Measurements from ENCODE around the gene ABCF1.
"Not testable (repeated sequence)": the region's sequence is repeated elsewhere in the genome, so short reads cannot be mapped to it uniquely, and the experiment has no call there.

The ABCF1 gene

GRCh38 chr6:30583921-30584320, 12.7 kb downstream of the ABCF1 start:
- no peak for DNase-seq (ENCODE audit: low read depth, low spot score)
- Histone ChIP-seq H3K9me3 (ENCODE audit: control insufficient read depth, insufficient read depth, low read length) (no peaks in the 10 kb centered on the region), H3K36me3 (ENCODE audit: control insufficient read depth, insufficient read depth, low read length) (peaks cover 57% of the 10 kb centered on the region), H3K4me3 (ENCODE audit: low read length) (no peak overlapping the region), H3K4me1 (ENCODE audit: control insufficient read depth, insufficient read depth, low read length) (no peaks in the 10 kb centered on the region), H3K27ac (ENCODE audit: low read length) (no peak overlapping the region), H3K27me3 (ENCODE audit: control insufficient read depth, insufficient read depth, low read length) (no peaks in the 10 kb centered on the region)
- WGBS (ENCODE audit: insufficient coverage, insufficient read length): no CpG with 5 or more reads among the region's 5 CpGs

- H3K27ac ChIP-seq (ENCODE audit: low read length): no peak overlapping the region
- no peaks in the 10 kb centered on the region for H3K9me3 ChIP-seq (ENCODE audit: control insufficient read depth, insufficient read depth, low read length)
- peaks cover 40% of the 10 kb centered on the region for H3K36me3 ChIP-seq (ENCODE audit: control insufficient read depth, insufficient read depth, low read length)
- WGBS (ENCODE audit: insufficient coverage, insufficient read length): no CpG with 5 or more reads among the region's 15 CpGs
- no peaks in the 10 kb centered on the region for H3K27me3 ChIP-seq (ENCODE audit: control insufficient read depth, insufficient read depth, low read length)
- no peak for DNase-seq (ENCODE audit: low read depth, low spot score)
- H3K4me1 ChIP-seq (ENCODE audit: control insufficient read depth, insufficient read depth, low read length): no peaks in the 10 kb centered on the region
- no peak overlapping the region for H3K4me3 ChIP-seq (ENCODE audit: low read length)
These were observed 18.6 kb downstream of the ABCF1 start for GRCh38 chr6:30589754-30590358.

- peaks cover 34% of the 10 kb centered on the region for H3K36me3 ChIP-seq (ENCODE audit: control insufficient read depth, insufficient read depth, low read length)
These were observed 19.3 kb downstream of the ABCF1 start for GRCh38 chr6:30590509-30590908.

GRCh38 chr6:30591008-30591407, 19.8 kb downstream of the ABCF1 start:
- Histone ChIP-seq H3K9me3 (ENCODE audit: control insufficient read depth, insufficient read depth, low read length) (no peaks in the 10 kb centered on the region), H3K4me1 (ENCODE audit: control insufficient read depth, insufficient read depth, low read length) (no peaks in the 10 kb centered on the region), H3K27ac (ENCODE audit: low read length) (no peak overlapping the region), H3K4me3 (ENCODE audit: low read length) (no peak overlapping the region), H3K36me3 (ENCODE audit: control insufficient read depth, insufficient read depth, low read length) (peaks cover 29% of the 10 kb centered on the region), H3K27me3 (ENCODE audit: control insufficient read depth, insufficient read depth, low read length) (no peaks in the 10 kb centered on the region)
- no peak for DNase-seq (ENCODE audit: low read depth, low spot score)
- WGBS (ENCODE audit: insufficient coverage, insufficient read length): no CpG with 5 or more reads among the region's 1 CpG

More at GRCh38 chr6:30590509-30590908, 19.3 kb downstream of the ABCF1 start:
- DNase-seq (ENCODE audit: low read depth, low spot score): no peak
- WGBS (ENCODE audit: insufficient coverage, insufficient read length): no CpG with 5 or more reads among the region's 8 CpGs
- Histone ChIP-seq H3K27ac (ENCODE audit: low read length) (no peak overlapping the region), H3K4me1 (ENCODE audit: control insufficient read depth, insufficient read depth, low read length) (no peaks in the 10 kb centered on the region), H3K27me3 (ENCODE audit: control insufficient read depth, insufficient read depth, low read length) (no peaks in the 10 kb centered on the region), H3K4me3 (ENCODE audit: low read length) (no peak overlapping the region), H3K9me3 (ENCODE audit: control insufficient read depth, insufficient read depth, low read length) (no peaks in the 10 kb centered on the region)

GRCh38 chr6:30592287-30592686, 21.0 kb downstream of the ABCF1 start:
- Histone ChIP-seq H3K27ac (ENCODE audit: low read length) (no peak overlapping the region), H3K36me3 (ENCODE audit: control insufficient read depth, insufficient read depth, low read length) (peaks cover 22% of the 10 kb centered on the region)

GRCh38 chr6:30597315-30598144, 26.3 kb downstream of the ABCF1 start:
- H3K36me3 ChIP-seq (ENCODE audit: control insufficient read depth, insufficient read depth, low read length): peaks cover 21% of the 10 kb centered on the region
- H3K27me3 ChIP-seq (ENCODE audit: control insufficient read depth, insufficient read depth, low read length); H3K4me3 ChIP-seq (ENCODE audit: low read length); H3K9me3 ChIP-seq (ENCODE audit: control insufficient read depth, insufficient read depth, low read length); H3K27ac ChIP-seq (ENCODE audit: low read length); H3K4me1 ChIP-seq (ENCODE audit: control insufficient read depth, insufficient read depth, low read length): not testable (repeated sequence)
- no CpG with 5 or more reads among the region's 15 CpGs for WGBS (ENCODE audit: insufficient coverage, insufficient read length)
- peak; percentile 82 for DNase-seq (ENCODE audit: low read depth, low spot score)

More at GRCh38 chr6:30592287-30592686, 21.0 kb downstream of the ABCF1 start:
- no CpG with 5 or more reads among the region's 1 CpG for WGBS (ENCODE audit: insufficient coverage, insufficient read length)
- H3K4me1 ChIP-seq (ENCODE audit: control insufficient read depth, insufficient read depth, low read length): no peaks in the 10 kb centered on the region
- H3K27me3 ChIP-seq (ENCODE audit: control insufficient read depth, insufficient read depth, low read length): no peaks in the 10 kb centered on the region
- H3K9me3 ChIP-seq (ENCODE audit: control insufficient read depth, insufficient read depth, low read length): no peaks in the 10 kb centered on the region
- H3K4me3 ChIP-seq (ENCODE audit: low read length): no peak overlapping the region
- DNase-seq (ENCODE audit: low read depth, low spot score): no peak

- no CpG with 5 or more reads among the region's 12 CpGs for WGBS (ENCODE audit: insufficient coverage, insufficient read length)
- Histone ChIP-seq H3K36me3 (ENCODE audit: control insufficient read depth, insufficient read depth, low read length) (peaks cover 36% of the 10 kb centered on the region), H3K4me1 (ENCODE audit: control insufficient read depth, insufficient read depth, low read length) (no peaks in the 10 kb centered on the region)
These were observed 27.8 kb downstream of the ABCF1 start for GRCh38 chr6:30598912-30599624.

GRCh38 chr6:30599625-30600324, 28.5 kb downstream of the ABCF1 start:
- no peak for DNase-seq (ENCODE audit: low read depth, low spot score)
- H3K4me1 ChIP-seq (ENCODE audit: control insufficient read depth, insufficient read depth, low read length): no peaks in the 10 kb centered on the region
- no peak overlapping the region for H3K27ac ChIP-seq (ENCODE audit: low read length)
- H3K36me3 ChIP-seq (ENCODE audit: control insufficient read depth, insufficient read depth, low read length): peaks cover 44% of the 10 kb centered on the region
- no peaks in the 10 kb centered on the region for H3K9me3 ChIP-seq (ENCODE audit: control insufficient read depth, insufficient read depth, low read length)
- no peak overlapping the region for H3K4me3 ChIP-seq (ENCODE audit: low read length)
- WGBS (ENCODE audit: insufficient coverage, insufficient read length): no CpG with 5 or more reads among the region's 13 CpGs
- H3K27me3 ChIP-seq (ENCODE audit: control insufficient read depth, insufficient read depth, low read length): no peaks in the 10 kb centered on the region

More at GRCh38 chr6:30598912-30599624, 27.8 kb downstream of the ABCF1 start:
- H3K4me3 ChIP-seq (ENCODE audit: low read length): no peak overlapping the region
- no peaks in the 10 kb centered on the region for H3K9me3 ChIP-seq (ENCODE audit: control insufficient read depth, insufficient read depth, low read length)
- H3K27me3 ChIP-seq (ENCODE audit: control insufficient read depth, insufficient read depth, low read length): no peaks in the 10 kb centered on the region
- DNase-seq (ENCODE audit: low read depth, low spot score): no peak
- no peak overlapping the region for H3K27ac ChIP-seq (ENCODE audit: low read length)

- H3K4me1 ChIP-seq (ENCODE audit: control insufficient read depth, insufficient read depth, low read length): no peaks in the 10 kb centered on the region
- H3K4me3 ChIP-seq (ENCODE audit: low read length): no peak overlapping the region
- H3K27me3 ChIP-seq (ENCODE audit: control insufficient read depth, insufficient read depth, low read length): no peaks in the 10 kb centered on the region
- no peak overlapping the region for H3K27ac ChIP-seq (ENCODE audit: low read length)
- peaks cover 49% of the 10 kb centered on the region for H3K36me3 ChIP-seq (ENCODE audit: control insufficient read depth, insufficient read depth, low read length)
- no peak for DNase-seq (ENCODE audit: low read depth, low spot score)
- no CpG with 5 or more reads among the region's 10 CpGs for WGBS (ENCODE audit: insufficient coverage, insufficient read length)
- H3K9me3 ChIP-seq (ENCODE audit: control insufficient read depth, insufficient read depth, low read length): no peaks in the 10 kb centered on the region
These were observed 29.3 kb downstream of the ABCF1 start for GRCh38 chr6:30600451-30600961.

- Histone ChIP-seq H3K4me3 (ENCODE audit: low read length) (no peak overlapping the region; the same call in 1 of the 2 replicates), H3K9me3 (ENCODE audit: control insufficient read depth, insufficient read depth, low read length) (no peaks in the 10 kb centered on the region), H3K4me1 (ENCODE audit: control insufficient read depth, insufficient read depth, low read length) (no peaks in the 10 kb centered on the region), H3K27me3 (ENCODE audit: control insufficient read depth, insufficient read depth, low read length) (no peaks in the 10 kb centered on the region), H3K27ac (ENCODE audit: low read length) (no peak overlapping the region), H3K36me3 (ENCODE audit: control insufficient read depth, insufficient read depth, low read length) (peaks cover 57% of the 10 kb centered on the region)
- no CpG with 5 or more reads among the region's 6 CpGs for WGBS (ENCODE audit: insufficient coverage, insufficient read length)
- DNase-seq (ENCODE audit: low read depth, low spot score): no peak
These were observed 30.2 kb downstream of the ABCF1 start for GRCh38 chr6:30601436-30601814.
